Activated B cell treated with CpG ODN at 0.5 μM for 24 hours (primary cell): ENCODE data around the gene GLI3. TPM values are rescaled to one million over a fixed set of nuclear protein-coding genes. Genes with fewer than 3 reads are reported as not detected.

Experiments
- ATAC-seq: fragments of 200-7000 bp; cut with Tn5 transposase; one replicate; pipeline ENCODE4 v1.10.0; 2021; ENCODE audit warnings: low read depth, mild to moderate bottlenecking, moderate library complexity
- CTCF ChIA-PET: fragments of 350-600 bp; sonication (Branson Sonifier 250); formaldehyde crosslinking; loops from one replicate; lab custom pipeline; 2021; ENCODE audit warnings: antibody characterized with exemption; lab: Charles Lee
- POLR2A ChIA-PET: fragments of 350-600 bp; sonication (Branson Sonifier 250); formaldehyde crosslinking; loops from one replicate; lab custom pipeline; 2021; ENCODE audit warnings: antibody characterized with exemption; lab: Charles Lee
- DNase-seq: peaks from one replicate; pipeline ENCODE4 v3.0.0; 2022
- H3K27ac Mint-ChIP-seq: one replicate; pipeline ENCODE4 v1.8.0; 2020; ENCODE audit warnings: mixed read lengths
- H3K27me3 Mint-ChIP-seq: one replicate; pipeline ENCODE4 v1.8.0; 2021; ENCODE audit warnings: mixed read lengths
- H3K36me3 Mint-ChIP-seq: one replicate; pipeline ENCODE4 v1.8.0; 2021; ENCODE audit warnings: low read depth, mixed read lengths
- H3K4me1 Mint-ChIP-seq: one replicate; pipeline ENCODE4 v1.8.0; 2021; ENCODE audit warnings: mixed read lengths
- H3K4me3 Mint-ChIP-seq: one replicate; pipeline ENCODE4 v1.8.0; 2020; ENCODE audit warnings: mild to moderate bottlenecking, mixed read lengths
- H3K9me3 Mint-ChIP-seq: one replicate; pipeline ENCODE4 v1.8.0; 2020; ENCODE audit warnings: mixed read lengths
- CTCF ChIP-seq: fragments of 200-600 bp; IDR thresholded peaks from one replicate; pipeline ENCODE4 v1.8.0; 2022; ENCODE audit warnings: antibody characterized with exemption, mild to moderate bottlenecking
- intact Hi-C: fragments of 100-400 bp; cut with micrococcal nuclease; formaldehyde crosslinking; loops from one replicate; pipeline ENCODE4 v1.15.1; 2024
- total RNA-seq: library from RNA; stranded (reverse); gene quantifications from 2 replicates; pipeline ENCODE4 v1.2.3, GENCODE V29; 2022

The GLI3 gene
- total RNA-seq, 1 donor from 2014 or later = not detected

- DNase-seq (no peak), ATAC-seq (no peak)
- POLR2A ChIA-PET = no interaction called here
- no peaks in the 10 kb centered on the region for H3K36me3 Mint-ChIP-seq
- H3K4me1 Mint-ChIP-seq = peaks cover 19% of the 10 kb centered on the region
- H3K9me3 Mint-ChIP-seq = no peaks in the 10 kb centered on the region
- TF ChIP-seq CTCF = no peak
- intact Hi-C loops = no loop called here
- H3K27ac Mint-ChIP-seq = no peak overlapping the region
- H3K27me3 Mint-ChIP-seq = no peaks in the 10 kb centered on the region
- CTCF ChIA-PET = interaction anchor here (1.0 kb wide), 1 partner anchor 12 kb away, joined by 3 read pairs; no protein-coding TSS in a partner anchor
- H3K4me3 Mint-ChIP-seq = no peak overlapping the region
Measured at GRCh38 chr7:41928781-41929180, 308.2 kb downstream of the GLI3 start.

GRCh38 chr7:41928166-41928565 lies 308.8 kb downstream of the GLI3 start:
- no peak for TF ChIP-seq CTCF
- Mint-ChIP-seq H3K9me3 (no peaks in the 10 kb centered on the region), H3K4me3 (no peak overlapping the region), H3K27ac (no peak overlapping the region), H3K36me3 (no peaks in the 10 kb centered on the region), H3K4me1 (peaks cover 19% of the 10 kb centered on the region), H3K27me3 (no peaks in the 10 kb centered on the region)
- intact Hi-C loops = no loop called here
- ATAC-seq (no peak), DNase-seq (no peak)
- CTCF ChIA-PET = interaction anchor here (1.0 kb wide), 1 partner anchor 13 kb away, joined by 3 read pairs; no protein-coding TSS in a partner anchor
- POLR2A ChIA-PET = no interaction called here

DNA sequence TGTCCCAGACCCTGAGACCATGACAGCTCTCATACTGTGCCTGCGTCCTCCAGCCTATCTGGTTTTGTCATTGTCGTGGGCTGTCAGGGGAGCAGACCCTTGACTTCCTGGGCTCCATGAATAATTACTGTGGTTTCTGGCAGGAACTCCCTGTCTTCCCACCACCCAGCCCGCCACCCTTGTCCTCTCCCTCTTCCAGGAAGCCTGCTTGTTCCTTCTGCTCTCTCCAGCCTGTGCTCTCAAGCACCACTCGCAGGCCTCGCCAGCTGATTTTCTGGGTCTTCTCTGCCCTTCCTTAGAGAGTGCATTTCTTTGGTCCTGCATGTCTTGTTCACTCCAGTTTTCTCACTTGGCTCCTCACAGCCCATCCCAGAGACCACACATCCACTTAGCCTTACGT lies 309.6 kb downstream of the GLI3 start:
- peaks cover 19% of the 10 kb centered on the region for H3K4me1 Mint-ChIP-seq
- no peaks in the 10 kb centered on the region for H3K36me3 Mint-ChIP-seq
- DNase-seq (no peak), ATAC-seq (no peak)
- intact Hi-C loops = no loop called here
- H3K27ac Mint-ChIP-seq = no peak overlapping the region
- H3K27me3 Mint-ChIP-seq = no peaks in the 10 kb centered on the region
- ChIA-PET CTCF (interaction anchor here (1.5 kb wide), 1 partner anchor 15 kb away, joined by 3 read pairs; no protein-coding TSS in a partner anchor), POLR2A (no interaction called here)
- H3K4me3 Mint-ChIP-seq = no peak overlapping the region
- H3K9me3 Mint-ChIP-seq = no peaks in the 10 kb centered on the region
- TF ChIP-seq CTCF = no peak

DNA sequence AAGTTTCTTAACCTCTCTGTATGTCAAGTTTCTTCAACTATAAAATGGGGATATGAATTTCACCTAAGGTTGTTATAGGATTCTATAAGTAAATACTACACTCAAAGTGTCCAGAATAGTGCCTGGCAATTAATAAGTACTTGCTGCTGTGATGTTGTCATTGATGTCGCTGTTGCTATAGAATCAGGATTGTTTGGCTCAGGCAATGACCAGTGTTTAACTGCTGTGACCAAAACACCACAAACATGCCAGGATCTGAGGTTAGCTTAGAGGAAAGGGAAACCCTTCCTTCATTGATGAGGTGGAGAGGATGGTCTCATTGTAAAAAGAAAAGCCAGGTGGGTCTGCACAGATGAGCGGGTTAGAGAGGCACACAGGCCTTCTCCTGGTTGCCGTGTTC lies 311.1 kb downstream of the GLI3 start:
- ChIA-PET CTCF (interaction anchor here (0.9 kb wide), 1 partner anchor 15 kb away, joined by 3 read pairs; no protein-coding TSS in a partner anchor), POLR2A (no interaction called here)
- no peaks in the 10 kb centered on the region for H3K27me3 Mint-ChIP-seq
- ATAC-seq (no peak), DNase-seq (no peak)
- H3K4me3 Mint-ChIP-seq = no peak overlapping the region
- no peak for TF ChIP-seq CTCF
- intact Hi-C loops = no loop called here
- no peaks in the 10 kb centered on the region for H3K36me3 Mint-ChIP-seq
- no peaks in the 10 kb centered on the region for H3K9me3 Mint-ChIP-seq
- H3K27ac Mint-ChIP-seq = no peak overlapping the region
- H3K4me1 Mint-ChIP-seq = peaks cover 17% of the 10 kb centered on the region

DNA sequence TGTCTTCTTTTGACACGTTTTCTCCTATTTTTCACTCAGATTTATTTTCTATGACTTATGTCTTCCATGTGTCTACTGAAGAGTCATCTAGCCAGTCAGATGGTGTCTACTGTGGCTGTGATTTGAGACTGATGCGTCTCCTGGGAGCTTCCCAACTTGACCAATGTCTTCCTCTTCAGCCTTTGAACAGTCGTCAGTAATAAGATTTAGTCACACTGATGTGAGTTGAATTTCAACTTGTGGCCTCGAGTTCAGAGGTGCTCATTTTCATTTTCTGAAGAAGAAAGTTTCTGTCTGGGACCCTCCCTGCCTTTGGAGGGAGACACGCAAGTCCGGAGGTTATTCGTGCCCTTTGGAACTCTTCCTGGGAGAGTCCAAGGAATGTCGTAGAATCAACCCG lies 312.2 kb downstream of the GLI3 start:
- DNase-seq (no peak), ATAC-seq (no peak)
- TF ChIP-seq CTCF = no peak
- Mint-ChIP-seq H3K9me3 (no peaks in the 10 kb centered on the region), H3K27me3 (no peaks in the 10 kb centered on the region), H3K4me1 (peaks cover 11% of the 10 kb centered on the region), H3K27ac (no peak overlapping the region), H3K4me3 (no peak overlapping the region), H3K36me3 (no peaks in the 10 kb centered on the region)
- intact Hi-C loops = no loop called here
- ChIA-PET POLR2A (no interaction called here), CTCF (no interaction called here)
